OCI-LY7 (cell line): ENCODE data around the gene CD55.

ENCODE experiments used
- EZH2phosphoT487 ChIP-seq: fragments of 200-600 bp; sonication (generic); IDR thresholded peaks from 2 replicates; pipeline ENCODE4 v1.6.1; 2018; ENCODE audit warnings: low read depth, borderline replicate concordance, mild to moderate bottlenecking, mixed run types, antibody characterized with exemption, low read length, moderate library complexity, mixed read lengths
- TF ChIP-seq, protein P1 (sequence below): fragments of 200-600 bp; sonication (generic); conservative IDR thresholded peaks from 2 replicates; pipeline ENCODE4 v1.5.1; 2014; ENCODE audit warnings: mild to moderate bottlenecking, antibody characterized with exemption, low read length, moderate library complexity, mixed read lengths

DNA sequence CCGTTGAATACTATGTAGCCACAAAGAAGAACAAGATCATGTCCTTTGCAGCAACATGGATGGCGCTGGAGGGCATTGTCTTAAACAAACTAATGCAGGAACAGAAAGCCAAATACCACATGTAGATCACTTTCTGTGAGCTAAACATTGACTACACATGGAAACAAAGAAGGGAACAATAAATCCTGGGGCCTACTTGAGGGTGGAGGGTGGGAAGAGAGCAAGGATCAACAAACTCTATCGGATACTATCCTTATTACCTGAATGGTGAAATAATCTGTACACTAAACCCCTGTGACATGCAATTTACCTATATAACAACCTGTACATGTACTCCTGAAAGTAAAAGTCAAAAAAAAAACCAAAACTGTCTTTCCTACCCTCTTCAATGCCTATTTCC, 40.8 kb upstream of the CD55 start:
- TF ChIP-seq, protein P1, sequence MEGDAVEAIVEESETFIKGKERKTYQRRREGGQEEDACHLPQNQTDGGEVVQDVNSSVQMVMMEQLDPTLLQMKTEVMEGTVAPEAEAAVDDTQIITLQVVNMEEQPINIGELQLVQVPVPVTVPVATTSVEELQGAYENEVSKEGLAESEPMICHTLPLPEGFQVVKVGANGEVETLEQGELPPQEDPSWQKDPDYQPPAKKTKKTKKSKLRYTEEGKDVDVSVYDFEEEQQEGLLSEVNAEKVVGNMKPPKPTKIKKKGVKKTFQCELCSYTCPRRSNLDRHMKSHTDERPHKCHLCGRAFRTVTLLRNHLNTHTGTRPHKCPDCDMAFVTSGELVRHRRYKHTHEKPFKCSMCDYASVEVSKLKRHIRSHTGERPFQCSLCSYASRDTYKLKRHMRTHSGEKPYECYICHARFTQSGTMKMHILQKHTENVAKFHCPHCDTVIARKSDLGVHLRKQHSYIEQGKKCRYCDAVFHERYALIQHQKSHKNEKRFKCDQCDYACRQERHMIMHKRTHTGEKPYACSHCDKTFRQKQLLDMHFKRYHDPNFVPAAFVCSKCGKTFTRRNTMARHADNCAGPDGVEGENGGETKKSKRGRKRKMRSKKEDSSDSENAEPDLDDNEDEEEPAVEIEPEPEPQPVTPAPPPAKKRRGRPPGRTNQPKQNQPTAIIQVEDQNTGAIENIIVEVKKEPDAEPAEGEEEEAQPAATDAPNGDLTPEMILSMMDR: no peak
- no peak for TF ChIP-seq EZH2phosphoT487
